Astrocyte of the spinal cord (primary cell): ENCODE data around the gene SNX20.

Experiments used
- DNase-seq: peaks from one replicate; pipeline ENCODE4 v3.0.0; 2011; ENCODE audit warnings: low read depth, low spot score
- H3K4me3 ChIP-seq: 2 replicates; pipeline ENCODE4 v1.5.1; 2011; ENCODE audit warnings: low read depth, mild to moderate bottlenecking, low read length, moderate library complexity
- in situ Hi-C: cut with HindIII; loops from 2 replicates; pipeline ENCODE4 v1.10.0; 2017; ENCODE audit warnings: low sequenced_read_pairs
- TF ChIP-seq, protein P1 (sequence below): IDR thresholded peaks from 2 replicates; pipeline ENCODE4 v1.5.1; 2012; ENCODE audit warnings: low read depth, mild to moderate bottlenecking, low read length, inconsistent platforms

Gene SNX20

DNA sequence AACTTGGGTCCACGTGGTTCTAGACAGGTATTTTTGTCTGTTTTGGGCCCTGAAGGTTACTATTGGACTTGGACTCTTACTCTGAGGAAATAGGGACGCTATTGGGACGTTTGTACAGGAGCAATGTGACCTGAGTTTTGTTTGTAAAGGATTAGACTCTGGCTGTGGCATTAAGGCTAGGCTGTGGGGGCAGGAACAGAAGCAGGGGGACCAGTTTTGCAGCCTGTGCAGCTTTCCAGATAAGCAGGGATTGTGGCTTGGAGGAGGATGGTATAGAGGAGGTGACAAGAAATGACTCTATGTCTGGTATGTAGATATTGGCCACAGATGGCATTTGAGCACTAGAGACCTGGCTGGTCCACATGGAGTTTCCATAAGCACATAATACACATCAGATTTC lies 25.1 kb upstream of the SNX20 start:
- TF ChIP-seq, protein P1, sequence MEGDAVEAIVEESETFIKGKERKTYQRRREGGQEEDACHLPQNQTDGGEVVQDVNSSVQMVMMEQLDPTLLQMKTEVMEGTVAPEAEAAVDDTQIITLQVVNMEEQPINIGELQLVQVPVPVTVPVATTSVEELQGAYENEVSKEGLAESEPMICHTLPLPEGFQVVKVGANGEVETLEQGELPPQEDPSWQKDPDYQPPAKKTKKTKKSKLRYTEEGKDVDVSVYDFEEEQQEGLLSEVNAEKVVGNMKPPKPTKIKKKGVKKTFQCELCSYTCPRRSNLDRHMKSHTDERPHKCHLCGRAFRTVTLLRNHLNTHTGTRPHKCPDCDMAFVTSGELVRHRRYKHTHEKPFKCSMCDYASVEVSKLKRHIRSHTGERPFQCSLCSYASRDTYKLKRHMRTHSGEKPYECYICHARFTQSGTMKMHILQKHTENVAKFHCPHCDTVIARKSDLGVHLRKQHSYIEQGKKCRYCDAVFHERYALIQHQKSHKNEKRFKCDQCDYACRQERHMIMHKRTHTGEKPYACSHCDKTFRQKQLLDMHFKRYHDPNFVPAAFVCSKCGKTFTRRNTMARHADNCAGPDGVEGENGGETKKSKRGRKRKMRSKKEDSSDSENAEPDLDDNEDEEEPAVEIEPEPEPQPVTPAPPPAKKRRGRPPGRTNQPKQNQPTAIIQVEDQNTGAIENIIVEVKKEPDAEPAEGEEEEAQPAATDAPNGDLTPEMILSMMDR = no peak
- H3K4me3 ChIP-seq = no peak overlapping the region
- DNase-seq = no peak
- in situ Hi-C loops = no loop called here

DNA sequence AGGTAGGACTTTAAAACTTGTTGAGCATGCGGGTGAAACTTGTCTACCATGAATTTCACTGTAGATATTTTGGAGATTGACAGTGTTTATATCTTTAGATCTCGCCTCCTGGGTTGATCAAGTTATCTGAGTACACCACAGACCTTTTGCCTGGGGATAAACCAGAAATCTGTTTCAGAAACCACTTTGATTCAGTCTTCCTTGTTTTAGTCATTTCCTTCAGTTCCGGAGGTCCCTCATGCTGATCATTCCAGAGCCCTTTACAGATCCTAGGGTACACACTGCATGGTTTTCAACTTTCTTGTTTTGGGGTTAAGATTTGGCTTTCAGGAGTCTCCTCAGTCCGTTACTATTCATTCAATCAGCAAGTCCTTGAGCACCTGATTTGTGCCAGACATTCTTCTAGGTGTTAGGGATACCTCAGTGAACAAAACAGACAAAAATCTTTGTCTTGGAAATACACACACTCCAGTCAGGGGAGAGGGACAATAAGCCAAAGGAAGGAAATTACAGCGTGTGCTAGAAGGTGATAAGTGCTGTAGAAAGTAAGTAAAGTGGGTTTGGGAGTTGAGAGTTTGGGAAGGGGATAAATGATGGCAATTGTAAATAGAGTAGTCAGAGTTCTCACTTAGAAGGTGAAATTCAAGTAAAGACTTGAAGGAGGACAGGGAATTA lies 24.5 kb upstream of the SNX20 start:
- DNase-seq = no peak
- in situ Hi-C loops = no loop called here
- H3K4me3 ChIP-seq = no peak overlapping the region
- TF ChIP-seq, protein P1 = no peak

DNA sequence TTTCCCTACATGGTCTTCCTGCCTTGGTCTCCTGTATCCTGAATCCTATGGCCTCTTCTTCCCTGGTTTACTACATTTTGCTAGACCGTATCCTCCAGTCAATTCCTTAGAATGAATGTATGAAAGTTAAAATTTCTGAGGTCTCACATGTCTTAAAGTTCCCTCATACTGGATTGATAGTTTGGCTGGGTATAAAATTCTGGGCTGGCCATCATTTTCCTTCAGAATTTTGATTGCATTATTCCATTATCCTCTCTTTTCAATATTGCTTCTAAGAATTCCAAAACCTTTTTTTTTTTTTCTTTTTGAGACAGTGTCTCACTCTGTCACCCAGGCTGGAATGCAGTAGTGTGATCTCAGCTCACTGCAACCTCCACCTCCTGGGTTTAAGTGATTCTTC lies 23.1 kb upstream of the SNX20 start:
- DNase-seq = no peak
- no peak overlapping the region for H3K4me3 ChIP-seq
- in situ Hi-C loops = no loop called here
- TF ChIP-seq, protein P1 = no peak

DNA sequence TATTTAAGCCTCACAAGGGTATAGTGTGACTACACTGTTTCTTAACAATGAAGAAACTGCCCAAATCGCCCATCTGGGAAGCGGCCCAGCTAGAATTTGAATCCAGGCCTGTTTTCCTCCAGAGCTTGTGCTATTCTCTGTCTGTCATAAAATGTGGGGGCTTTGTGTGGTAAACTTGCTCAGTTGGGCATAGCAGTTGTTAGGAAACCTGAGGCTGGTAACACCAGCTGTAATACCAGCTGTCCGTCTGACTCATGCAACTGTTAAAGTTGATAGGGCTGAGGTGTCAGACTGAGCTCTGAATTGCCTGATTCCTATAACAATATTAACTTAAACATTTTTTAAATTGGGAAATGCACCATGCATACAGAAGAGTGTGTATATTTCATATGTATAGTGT lies 21.6 kb upstream of the SNX20 start:
- in situ Hi-C loops = no loop called here
- TF ChIP-seq, protein P1 = no peak
- no peak for DNase-seq
- H3K4me3 ChIP-seq = no peak overlapping the region

DNA sequence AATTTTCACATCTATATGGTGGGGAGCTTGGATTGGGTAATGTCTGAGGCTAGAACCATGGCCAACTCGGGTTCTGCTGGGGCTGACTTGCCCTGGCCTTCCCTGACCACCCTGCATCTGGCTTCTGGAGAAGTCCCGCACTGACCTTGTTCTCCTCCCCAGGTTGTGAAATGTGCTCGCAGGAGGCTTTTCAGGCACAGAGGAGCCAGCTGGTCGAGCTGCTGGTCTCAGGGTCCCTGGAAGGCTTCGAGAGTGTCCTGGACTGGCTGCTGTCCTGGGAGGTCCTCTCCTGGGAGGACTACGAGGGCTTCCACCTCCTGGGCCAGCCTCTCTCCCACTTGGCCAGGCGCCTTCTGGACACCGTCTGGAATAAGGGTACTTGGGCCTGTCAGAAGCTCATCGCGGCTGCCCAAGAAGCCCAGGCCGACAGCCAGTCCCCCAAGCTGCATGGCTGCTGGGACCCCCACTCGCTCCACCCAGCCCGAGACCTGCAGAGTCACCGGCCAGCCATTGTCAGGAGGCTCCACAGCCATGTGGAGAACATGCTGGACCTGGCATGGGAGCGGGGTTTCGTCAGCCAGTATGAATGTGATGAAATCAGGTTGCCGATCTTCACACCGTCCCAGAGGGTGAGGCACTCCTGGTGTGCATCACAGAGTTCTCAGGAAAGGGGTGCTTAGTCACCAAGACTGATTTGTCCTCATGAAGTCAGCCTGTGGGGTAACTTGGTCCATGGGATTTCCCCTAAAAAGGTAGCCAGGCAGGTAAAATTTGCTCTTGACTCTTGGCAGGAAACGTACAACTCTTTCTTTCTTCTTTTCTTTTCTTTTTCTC lies 18.4 kb upstream of the SNX20 start:
- no peak overlapping the region for H3K4me3 ChIP-seq
- in situ Hi-C loops = no loop called here
- TF ChIP-seq, protein P1 = no peak
- DNase-seq = no peak

DNA sequence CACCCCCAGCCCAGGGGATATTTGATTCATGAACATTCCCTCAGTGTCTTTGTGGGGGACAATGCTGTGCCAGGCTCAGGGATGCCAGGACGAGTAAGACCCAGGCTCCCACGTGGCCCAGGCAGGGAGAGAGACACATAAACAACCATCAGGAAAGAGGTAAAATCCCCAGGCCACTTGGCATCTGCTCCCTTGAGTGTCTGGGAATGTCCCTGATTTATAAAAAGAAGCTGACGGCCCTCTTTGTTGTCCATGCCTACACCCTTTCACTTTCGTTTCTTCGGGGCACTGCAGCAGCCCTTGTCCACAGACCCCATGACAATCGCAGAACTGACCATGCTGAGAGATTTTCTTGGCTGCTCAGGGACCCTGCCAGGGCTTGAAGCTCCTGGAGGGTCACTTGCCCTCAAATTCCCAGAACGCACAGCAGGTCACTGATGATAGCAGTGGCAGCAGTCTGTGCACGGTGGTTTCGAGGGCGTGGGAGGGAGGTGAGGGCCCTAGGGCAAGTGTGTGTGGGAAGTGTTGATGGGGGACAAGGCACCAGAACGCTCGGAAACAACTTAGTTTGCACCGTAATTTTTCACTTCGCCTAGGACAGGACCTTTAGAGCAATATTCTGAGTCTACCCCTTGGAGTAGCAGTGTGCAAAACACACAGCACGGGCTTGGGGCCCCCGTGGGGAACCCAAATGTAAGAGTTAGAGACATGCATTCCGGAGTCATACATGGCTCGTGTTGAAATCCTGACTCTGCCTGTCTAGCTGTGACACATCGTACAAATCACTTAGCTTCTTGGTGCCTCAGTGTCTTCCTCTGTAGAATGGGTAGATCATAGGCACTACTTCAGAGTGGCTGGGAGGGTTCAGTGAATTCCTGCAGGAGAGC lies 17.0 kb upstream of the SNX20 start:
- in situ Hi-C loops = no loop called here
- peak; percentile 46 for DNase-seq
- H3K4me3 ChIP-seq = peak overlapping the region; percentile 22
- TF ChIP-seq, protein P1 = no peak
